ENCODE measurements around the gene BLVRA. TPM values are rescaled to one million over a fixed set of nuclear protein-coding genes. Genes with fewer than 3 reads are reported as not detected.

Gene BLVRA
- total RNA-seq, 2 donors from 2014 or later: 29.8 to 36.1 TPM

- no peaks in the 10 kb centered on the region for H3K4me1 Mint-ChIP-seq (ENCODE audit: low read depth)
- no peaks in the 10 kb centered on the region for H3K9me3 Mint-ChIP-seq
- DNase-seq (no peak), ATAC-seq (replicated peaks in 1 of 2) (peak; percentile 47 to 90)
- H3K27ac Mint-ChIP-seq: no peak overlapping the region
- H3K27me3 Mint-ChIP-seq (ENCODE audit: low read depth): no peaks in the 10 kb centered on the region
- no peak overlapping the region for H3K4me3 Mint-ChIP-seq
- no peaks in the 10 kb centered on the region for H3K36me3 Mint-ChIP-seq (ENCODE audit: insufficient read depth in 2 of 2)
Measured at GRCh38 chr7:43844257-43844656, 85.8 kb downstream of the BLVRA start.

GRCh38 chr7:43844662-43845061 lies 86.2 kb downstream of the BLVRA start:
- H3K9me3 Mint-ChIP-seq: no peaks in the 10 kb centered on the region
- ATAC-seq (replicated peaks in 1 of 2) (peak; percentile 15 to 64), DNase-seq (no peak)

DNA sequence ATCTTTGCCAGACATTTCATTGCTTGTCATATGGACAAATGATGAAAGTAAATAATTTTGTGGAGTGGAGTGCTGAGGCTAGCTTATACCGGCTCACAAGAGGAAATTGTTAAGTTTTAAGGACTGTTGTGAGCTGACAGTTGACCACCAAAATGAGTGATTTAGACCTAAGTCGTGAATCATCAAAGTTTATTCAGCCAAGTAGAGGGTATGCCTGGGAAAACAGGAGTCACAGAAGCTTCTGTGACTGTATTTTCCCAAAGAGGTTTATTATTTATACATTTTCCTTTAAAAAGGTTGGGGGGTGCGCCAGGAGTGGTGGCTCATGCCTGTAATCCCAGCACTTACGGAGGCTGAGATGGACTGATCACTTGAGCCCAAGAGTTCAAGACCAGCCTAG lies 89.0 kb downstream of the BLVRA start:
- Mint-ChIP-seq H3K4me3 (no peak overlapping the region), H3K27ac (no peak overlapping the region), H3K27me3 (ENCODE audit: low read depth) (no peaks in the 10 kb centered on the region), H3K9me3 (no peaks in the 10 kb centered on the region), H3K36me3 (ENCODE audit: insufficient read depth in 2 of 2) (no peaks in the 10 kb centered on the region), H3K4me1 (ENCODE audit: low read depth) (no peaks in the 10 kb centered on the region)
- DNase-seq: no peak
- ATAC-seq (replicated peaks in 1 of 2): no peak

More at GRCh38 chr7:43844662-43845061, 86.2 kb downstream of the BLVRA start:
- Mint-ChIP-seq H3K4me3 (no peak overlapping the region), H3K36me3 (ENCODE audit: insufficient read depth in 2 of 2) (no peaks in the 10 kb centered on the region), H3K4me1 (ENCODE audit: low read depth) (no peaks in the 10 kb centered on the region), H3K27ac (no peak overlapping the region), H3K27me3 (ENCODE audit: low read depth) (no peaks in the 10 kb centered on the region)

GRCh38 chr7:43849047-43849446 lies 90.6 kb downstream of the BLVRA start:
- Mint-ChIP-seq H3K27ac (no peak overlapping the region), H3K9me3 (no peaks in the 10 kb centered on the region), H3K4me1 (ENCODE audit: low read depth) (no peaks in the 10 kb centered on the region), H3K36me3 (ENCODE audit: insufficient read depth in 2 of 2) (no peaks in the 10 kb centered on the region), H3K4me3 (no peak overlapping the region), H3K27me3 (ENCODE audit: low read depth) (no peaks in the 10 kb centered on the region)
- ATAC-seq (replicated peaks in 1 of 2) (no peak), DNase-seq (no peak)

- Mint-ChIP-seq H3K4me3 (no peak overlapping the region), H3K27me3 (ENCODE audit: low read depth) (peaks cover 7% of the 10 kb centered on the region), H3K36me3 (ENCODE audit: insufficient read depth in 2 of 2) (no peaks in the 10 kb centered on the region), H3K9me3 (no peaks in the 10 kb centered on the region), H3K27ac (no peak overlapping the region), H3K4me1 (ENCODE audit: low read depth) (no peaks in the 10 kb centered on the region)
- no peak for ATAC-seq (replicated peaks in 1 of 2)
- DNase-seq: no peak
Measured at GRCh38 chr7:43850348-43851116, 92.1 kb downstream of the BLVRA start.

- no peak for ATAC-seq (replicated peaks in 1 of 2)
- H3K4me3 Mint-ChIP-seq: no peak overlapping the region
- H3K36me3 Mint-ChIP-seq (ENCODE audit: insufficient read depth in 2 of 2): no peaks in the 10 kb centered on the region
- H3K4me1 Mint-ChIP-seq (ENCODE audit: low read depth): no peaks in the 10 kb centered on the region
- H3K9me3 Mint-ChIP-seq: no peaks in the 10 kb centered on the region
- no peak overlapping the region for H3K27ac Mint-ChIP-seq
- peaks cover 7% of the 10 kb centered on the region for H3K27me3 Mint-ChIP-seq (ENCODE audit: low read depth)
- no peak for DNase-seq
Measured at GRCh38 chr7:43851805-43852204, 93.3 kb downstream of the BLVRA start.

DNA sequence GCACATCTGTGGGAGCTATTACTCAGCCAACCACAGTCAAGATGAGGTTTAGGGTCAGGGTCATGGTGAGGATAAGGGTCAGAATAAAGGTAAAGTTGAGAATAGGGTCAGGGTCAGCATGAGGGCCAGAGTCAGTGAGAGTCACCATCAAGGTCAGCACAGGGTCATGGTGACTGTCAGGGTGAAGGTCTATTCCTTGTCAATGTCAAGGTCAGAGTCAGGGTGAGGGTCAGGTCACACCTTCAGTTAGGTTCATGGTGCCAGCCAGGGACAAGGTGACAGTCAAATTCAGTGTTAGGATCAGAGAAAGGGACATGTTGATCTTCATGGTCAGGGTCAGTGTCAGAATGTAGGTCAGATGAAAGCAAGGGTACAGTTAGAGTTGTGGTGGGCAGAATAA lies 96.7 kb downstream of the BLVRA start:
- peaks cover 12% of the 10 kb centered on the region for H3K27me3 Mint-ChIP-seq (ENCODE audit: low read depth)
- H3K4me3 Mint-ChIP-seq: no peak overlapping the region
- DNase-seq: no peak
- no peak overlapping the region for H3K27ac Mint-ChIP-seq
- no peak for ATAC-seq (replicated peaks in 1 of 2)
- H3K9me3 Mint-ChIP-seq: no peaks in the 10 kb centered on the region
- H3K4me1 Mint-ChIP-seq (ENCODE audit: low read depth): no peaks in the 10 kb centered on the region
- H3K36me3 Mint-ChIP-seq (ENCODE audit: insufficient read depth in 2 of 2): no peaks in the 10 kb centered on the region

- peaks cover 12% of the 10 kb centered on the region for H3K27me3 Mint-ChIP-seq (ENCODE audit: low read depth)
- no peak overlapping the region for H3K4me3 Mint-ChIP-seq
- no peaks in the 10 kb centered on the region for H3K4me1 Mint-ChIP-seq (ENCODE audit: low read depth)
- DNase-seq: no peak
- H3K27ac Mint-ChIP-seq: no peak overlapping the region
- H3K36me3 Mint-ChIP-seq (ENCODE audit: insufficient read depth in 2 of 2): no peaks in the 10 kb centered on the region
- ATAC-seq (replicated peaks in 1 of 2): no peak
- H3K9me3 Mint-ChIP-seq: no peaks in the 10 kb centered on the region
Measured at GRCh38 chr7:43856316-43856715, 97.8 kb downstream of the BLVRA start.

Other genes starting within 250 kb of the BLVRA start
- 10 to 100 TPM; 49.2 to 56.4 TPM for gene STK17A, start 175.6 kb upstream of the BLVRA start, total RNA-seq
- gene COA1, start 29.2 kb upstream of the BLVRA start, total RNA-seq: 100 to 1,000 TPM in 1 of 2 donors, 10 to 100 TPM in 1; 85.4 to 106 TPM
- 100 to 1,000 TPM in 1 of 2 donors, 10 to 100 TPM in 1; 82.7 to 100 TPM for gene MRPS24, start 110.8 kb downstream of the BLVRA start, total RNA-seq
- 10 to 100 TPM; 34.4 to 36.8 TPM for gene URGCP, start 147.9 kb downstream of the BLVRA start, total RNA-seq
- gene UBE2D4, start 167.8 kb downstream of the BLVRA start, total RNA-seq: 1 to 10 TPM; 6.7 to 9.0 TPM
- gene SPDYE1, start 239.2 kb downstream of the BLVRA start, total RNA-seq: not detected